K562 (cell line): ENCODE results near the gene SPON2. TPM values are rescaled to one million over a fixed set of nuclear protein-coding genes. Genes with fewer than 3 reads are reported as not detected.

Experiments
- ETV6 ChIP-seq, 3 experiments: fragments of 150-350 bp in 1 of 3; sonication (generic) in 1 of 3; formaldehyde crosslinking in 1 of 3; IDR thresholded peaks; 2 replicates each; pipeline versions ENCODE4 v1.6.1 to v1.8.0; 2014 to 2022; ENCODE audit warnings: borderline replicate concordance in 2 of 3, low read depth in 2 of 3, antibody characterized with exemption in 1 of 3, low read length in 1 of 3, mild to moderate bottlenecking in 1 of 3, missing genetic modification reagents in 1 of 3
- FOXM1 ChIP-seq, 2 experiments: fragments of 450-650 bp in 1 of 2; sonication (generic) in 1 of 2; formaldehyde crosslinking in 1 of 2; IDR thresholded peaks; 2 replicates each; pipeline versions ENCODE4 v1.6.1 to v1.9.0; 2017 to 2022; ENCODE audit warnings: low read depth in 2 of 2, mild to moderate bottlenecking in 2 of 2, missing genetic modification reagents in 1 of 2, moderate library complexity in 1 of 2
- HBP1 ChIP-seq: fragments of 450-650 bp; formaldehyde crosslinking; IDR thresholded peaks from 2 replicates; pipeline ENCODE4 v1.4.0; 2022; ENCODE audit warnings: missing genetic modification characterization
- KAT2B ChIP-seq: IDR thresholded peaks from one replicate; pipeline ENCODE4 v1.6.1; 2012; ENCODE audit warnings: low read depth, mild to moderate bottlenecking, control low read depth, inconsistent platforms, low read length, moderate library complexity
- MCM2 ChIP-seq: fragments of 450-650 bp; IDR thresholded peaks from 2 replicates; pipeline ENCODE4 v1.6.1; 2017; ENCODE audit warnings: low read depth, mild to moderate bottlenecking
- MLLT1 ChIP-seq, 2 experiments: fragments of 450-650 bp; IDR thresholded peaks; 2 replicates each; pipeline ENCODE4 v1.6.1; 2016
- NCOA4 ChIP-seq: fragments of 450-650 bp; IDR thresholded peaks from 2 replicates; pipeline ENCODE4 v1.6.1; 2018; ENCODE audit warnings: mild to moderate bottlenecking; ENCODE audit not compliant: partially characterized antibody
- NFIX ChIP-seq: fragments of 250-450 bp; sonication (Bioruptor Pico); IDR thresholded peaks from 2 replicates; pipeline ENCODE4 v1.4.0; 2020; ENCODE audit warnings: low read depth, mild to moderate bottlenecking, moderate library complexity
- RBM39 ChIP-seq: fragments of 200-400 bp; formaldehyde crosslinking; optimal IDR thresholded peaks from 2 replicates; pipeline ENCODE3; 2018; ENCODE audit warnings: low read depth, low read length
- TAF15 ChIP-seq: fragments of 200-400 bp; formaldehyde crosslinking; IDR thresholded peaks from 2 replicates; pipeline ENCODE4 v1.6.1; 2017; ENCODE audit warnings: mild to moderate bottlenecking, low read depth, low read length, moderate library complexity
- TBL1XR1 ChIP-seq, 2 experiments: IDR thresholded peaks; 2 replicates each; pipeline ENCODE4 v1.6.1; 2012; ENCODE audit warnings: improper control_type of control experiment in 2 of 2, low read length in 2 of 2, mild to moderate bottlenecking in 1 of 2
- ZBTB8A ChIP-seq: fragments of 450-650 bp; IDR thresholded peaks from 2 replicates; pipeline ENCODE4 v1.6.1; 2018; ENCODE audit warnings: mild to moderate bottlenecking, moderate library complexity; ENCODE audit not compliant: partially characterized antibody
- ZFX ChIP-seq: sonication (generic); formaldehyde crosslinking; IDR thresholded peaks from 2 replicates; pipeline ENCODE4 v1.8.0; 2022; ENCODE audit warnings: mild to moderate bottlenecking, missing genetic modification reagents, moderate library complexity
- ZKSCAN1 ChIP-seq: fragments of 150-350 bp; IDR thresholded peaks from 2 replicates; pipeline ENCODE4 v1.6.1; 2016; ENCODE audit warnings: low read depth, low read length
- ZNF280B ChIP-seq: fragments of 250-450 bp; sonication (Bioruptor Pico); IDR thresholded peaks from 2 replicates; pipeline ENCODE4 v1.5.1; 2021; ENCODE audit warnings: mild to moderate bottlenecking
- ZNF584 ChIP-seq: fragments of 200-800 bp; sonication (Bioruptor generic); IDR thresholded peaks from 2 replicates; pipeline ENCODE4 v1.6.1; 2016; ENCODE audit warnings: low read depth, mild to moderate bottlenecking, missing genetic modification characterization, missing compliant biosample characterization
- ZNF707 ChIP-seq: fragments of 250-450 bp; sonication (Bioruptor Pico); conservative IDR thresholded peaks from 2 replicates; pipeline ENCODE4 v1.8.0; 2022; ENCODE audit warnings: inconsistent platforms, mild to moderate bottlenecking, moderate library complexity
- ZNF77 ChIP-seq: fragments of 250-450 bp; sonication (Bioruptor Pico); IDR thresholded peaks from 2 replicates; pipeline ENCODE4 v1.5.0; 2020
- ZNF785 ChIP-seq: fragments of 250-450 bp; sonication (Bioruptor Pico); IDR thresholded peaks from 2 replicates; pipeline ENCODE4 v1.4.0; 2020; ENCODE audit warnings: mild to moderate bottlenecking
- polyA plus RNA-seq, 8 experiments: library from polyadenylated mRNA; depleted of rRNA in 4 of 8; stranded (reverse) in 5 of 8; unstranded in 3 of 8; fragments of >200 nt; fragmentation: Nextera tagmentation in 2 of 8; fragmentation: Illumina TruSeq in 1 of 8; extraction: Ambion mirVana in 2 of 8; extraction: Trizol in 1 of 8; gene quantifications; 2 replicates each; pipeline versions ENCODE4 v1.2.1 to v1.2.3, GENCODE V29; 2011 to 2014; ENCODE audit warnings: inconsistent platforms in 1 of 8, missing spikeins in 1 of 8
- total RNA-seq, 7 experiments: library from RNA; depleted of rRNA in 6 of 7; stranded (reverse); fragments of >200 nt in 6 of 7; fragmentation: Illumina TruSeq in 2 of 7; extraction: Trizol in 2 of 7; gene quantifications; 2 replicates each; pipeline versions ENCODE4 v1.2.1 to v1.2.3, GENCODE V29; 2011 to 2021; ENCODE audit warnings: low replicate concordance in 1 of 7
- TF ChIP-seq, protein P1 (sequence below): fragments of 150-350 bp; conservative IDR thresholded peaks from 2 replicates; pipeline ENCODE4 v1.6.1; 2014; ENCODE audit warnings: low read length

SPON2 gene
- total and polyA plus RNA-seq, 9 of the 15 experiments (the other 6 are each of a cell fraction or from before 2014, with no cell fraction given) = 0.21 to 2.2 (median 0.83) TPM

- TF ChIP-seq MLLT1 (IDR thresholded peaks at IDR 0.05) = no peak
- TF ChIP-seq NFIX (CRISPR knock-in tag) = no peak
- no peak for TF ChIP-seq HBP1 (CRISPR knock-in tag)
- TF ChIP-seq ZKSCAN1 = no peak
- TF ChIP-seq, protein P1, sequence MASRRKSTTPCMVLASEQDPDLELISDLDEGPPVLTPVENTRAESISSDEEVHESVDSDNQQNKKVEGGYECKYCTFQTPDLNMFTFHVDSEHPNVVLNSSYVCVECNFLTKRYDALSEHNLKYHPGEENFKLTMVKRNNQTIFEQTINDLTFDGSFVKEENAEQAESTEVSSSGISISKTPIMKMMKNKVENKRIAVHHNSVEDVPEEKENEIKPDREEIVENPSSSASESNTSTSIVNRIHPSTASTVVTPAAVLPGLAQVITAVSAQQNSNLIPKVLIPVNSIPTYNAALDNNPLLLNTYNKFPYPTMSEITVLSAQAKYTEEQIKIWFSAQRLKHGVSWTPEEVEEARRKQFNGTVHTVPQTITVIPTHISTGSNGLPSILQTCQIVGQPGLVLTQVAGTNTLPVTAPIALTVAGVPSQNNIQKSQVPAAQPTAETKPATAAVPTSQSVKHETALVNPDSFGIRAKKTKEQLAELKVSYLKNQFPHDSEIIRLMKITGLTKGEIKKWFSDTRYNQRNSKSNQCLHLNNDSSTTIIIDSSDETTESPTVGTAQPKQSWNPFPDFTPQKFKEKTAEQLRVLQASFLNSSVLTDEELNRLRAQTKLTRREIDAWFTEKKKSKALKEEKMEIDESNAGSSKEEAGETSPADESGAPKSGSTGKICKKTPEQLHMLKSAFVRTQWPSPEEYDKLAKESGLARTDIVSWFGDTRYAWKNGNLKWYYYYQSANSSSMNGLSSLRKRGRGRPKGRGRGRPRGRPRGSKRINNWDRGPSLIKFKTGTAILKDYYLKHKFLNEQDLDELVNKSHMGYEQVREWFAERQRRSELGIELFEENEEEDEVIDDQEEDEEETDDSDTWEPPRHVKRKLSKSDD = 0 out of 2 replicates have a peak, but pooled peaks have one; percentile 42
- TF ChIP-seq TAF15 = no peak
- no peak for TF ChIP-seq ETV6 (IDR thresholded peaks at IDR 0.05; ENCODE audit: borderline replicate concordance in 1 of 2, low read depth in 2 of 2, low read length in 1 of 2)
- TF ChIP-seq ETV6 (CRISPR knock-in tag; IDR thresholded peaks at IDR 0.05; ENCODE audit: borderline replicate concordance) = no peak
- no peak for TF ChIP-seq MCM2
- no peak for TF ChIP-seq ZNF77 (CRISPR knock-in tag)
- TF ChIP-seq ZNF584 (CRISPR knock-in tag) = no peak
- TF ChIP-seq RBM39 = no peak
- no peak for TF ChIP-seq ZNF785 (CRISPR knock-in tag)
- TF ChIP-seq ZNF707 (CRISPR knock-in tag) = no peak
- no peak for TF ChIP-seq FOXM1 (IDR thresholded peaks at IDR 0.05; ENCODE audit: low read depth)
- no peak for TF ChIP-seq FOXM1 (CRISPR knock-in tag; IDR thresholded peaks at IDR 0.05; ENCODE audit: low read depth)
- no peak for TF ChIP-seq KAT2B
- 0 out of 4 replicates have a peak, but pooled peaks of 1 of the 2 experiments have one; percentile 29 for TF ChIP-seq TBL1XR1 (IDR thresholded peaks at IDR 0.05; ENCODE audit: low read length in 2 of 2)
- no peak for TF ChIP-seq ZBTB8A
- TF ChIP-seq ZNF280B (CRISPR knock-in tag) = no peak
- no peak for TF ChIP-seq NCOA4
- peak; percentile 69 for TF ChIP-seq ZFX (CRISPR knock-in tag)
Observed at GRCh38 chr4:1167244-1167949, 5.0 kb downstream of the SPON2 start (continued).
